Trophoblast cell (in vitro differentiated cells and primary cell): Measurements from ENCODE around the gene RAMP2.
"Not testable (repeated sequence)": the region's sequence is repeated elsewhere in the genome, so short reads cannot be mapped to it uniquely, and the experiment has no call there.

Experiments
- DNase-seq, 2 donors: peaks; one replicate each; pipeline ENCODE4 v3.0.0-alpha.2; 2016
- H2AFZ ChIP-seq: 2 replicates; pipeline ENCODE4 v1.6.1; 2013; ENCODE audit warnings: low read length, moderate library complexity, mild to moderate bottlenecking; ENCODE audit not compliant: insufficient read depth, poor library complexity
- H2AK5ac ChIP-seq: 2 replicates; pipeline ENCODE4 v1.6.1; 2013; ENCODE audit warnings: mild to moderate bottlenecking, low read length
- H2BK120ac ChIP-seq: 2 replicates; pipeline ENCODE4 v1.6.1; 2013; ENCODE audit warnings: low read length, mild to moderate bottlenecking, moderate library complexity; ENCODE audit not compliant: insufficient read depth, poor library complexity
- H2BK12ac ChIP-seq: 2 replicates; pipeline ENCODE4 v1.6.1; 2013; ENCODE audit warnings: mild to moderate bottlenecking, low read length, moderate library complexity
- H2BK5ac ChIP-seq: 2 replicates; pipeline ENCODE4 v1.6.1; 2013; ENCODE audit warnings: low read length, low read depth, moderate library complexity, mild to moderate bottlenecking; ENCODE audit not compliant: poor library complexity
- H3K14ac ChIP-seq: 2 replicates; pipeline ENCODE4 v1.6.1; 2013; ENCODE audit warnings: mild to moderate bottlenecking, low read length
- H3K18ac ChIP-seq: 2 replicates; pipeline ENCODE4 v1.6.1; 2013; ENCODE audit warnings: mild to moderate bottlenecking, low read length
- H3K23ac ChIP-seq: 2 replicates; pipeline ENCODE4 v1.6.1; 2013; ENCODE audit warnings: low read length
- H3K27ac ChIP-seq: 2 replicates; pipeline ENCODE4 v1.5.1; 2013; ENCODE audit warnings: low read depth, mild to moderate bottlenecking, inconsistent platforms, low read length, moderate library complexity
- H3K27me3 ChIP-seq: 2 replicates; pipeline ENCODE4 v1.6.1; 2013; ENCODE audit warnings: inconsistent platforms, mild to moderate bottlenecking, low read length, moderate library complexity; ENCODE audit not compliant: insufficient read depth
- H3K36me3 ChIP-seq, 2 experiments: 1 replicate in 1 of 2; 2 replicates in 1 of 2; pipeline ENCODE4 v1.6.1; 2013; ENCODE audit warnings: low read length in 2 of 2, mild to moderate bottlenecking in 2 of 2, moderate library complexity in 1 of 2; ENCODE audit not compliant: insufficient read depth in 2 of 2, control insufficient read depth in 1 of 2
- H3K4ac ChIP-seq: 2 replicates; pipeline ENCODE4 v1.6.1; 2013; ENCODE audit warnings: low read depth, mild to moderate bottlenecking, low read length, moderate library complexity
- H3K4me1 ChIP-seq, 2 experiments: 1 replicate in 1 of 2; 2 replicates in 1 of 2; pipeline ENCODE4 v1.6.1; 2013; ENCODE audit warnings: low read length in 2 of 2, mild to moderate bottlenecking in 2 of 2, moderate library complexity in 1 of 2; ENCODE audit not compliant: insufficient read depth in 2 of 2, control insufficient read depth in 1 of 2
- H3K4me2 ChIP-seq: 2 replicates; pipeline ENCODE4 v1.6.1; 2013; ENCODE audit warnings: inconsistent platforms, mild to moderate bottlenecking, low read length, moderate library complexity
- H3K4me3 ChIP-seq: 2 replicates; pipeline ENCODE4 v1.5.1; 2013; ENCODE audit warnings: mild to moderate bottlenecking, low read depth, low read length, inconsistent platforms
- H3K79me1 ChIP-seq: one replicate; pipeline ENCODE4 v1.6.1; 2013; ENCODE audit warnings: low read length
- H3K79me2 ChIP-seq: 2 replicates; pipeline ENCODE4 v1.6.1; 2013; ENCODE audit warnings: low read length, mild to moderate bottlenecking; ENCODE audit not compliant: control insufficient read depth, insufficient read depth, poor library complexity
- H3K9ac ChIP-seq: 2 replicates; pipeline ENCODE4 v1.6.1; 2013; ENCODE audit warnings: mild to moderate bottlenecking, low read length
- H3K9me3 ChIP-seq: 2 replicates; pipeline ENCODE4 v1.6.1; 2013; ENCODE audit warnings: low read depth, mild to moderate bottlenecking, control low read depth, inconsistent platforms, low read length; ENCODE audit not compliant: insufficient read depth
- H4K12ac ChIP-seq: 2 replicates; pipeline ENCODE4 v1.6.1; 2013; ENCODE audit warnings: low read depth, mild to moderate bottlenecking, low read length, moderate library complexity
- H4K8ac ChIP-seq: 2 replicates; pipeline ENCODE4 v1.6.1; 2013; ENCODE audit warnings: low read depth, mild to moderate bottlenecking, low read length, moderate library complexity
- H4K91ac ChIP-seq: one replicate; pipeline ENCODE4 v1.6.1; 2013; ENCODE audit warnings: low read depth, mild to moderate bottlenecking, low read length, moderate library complexity
- WGBS: extraction: QIAGEN DNeasy Blood & Tissue Kit; methylation state at CpG from one replicate; pipeline ENCODE4 v1.1.7; 2013; ENCODE audit warnings: missing lambda C conversion rate; ENCODE audit not compliant: insufficient read length, insufficient coverage; ENCODE audit errors: extremely low coverage; 5-methylcytosine and 5-hydroxymethylcytosine counted together

Gene RAMP2

DNA sequence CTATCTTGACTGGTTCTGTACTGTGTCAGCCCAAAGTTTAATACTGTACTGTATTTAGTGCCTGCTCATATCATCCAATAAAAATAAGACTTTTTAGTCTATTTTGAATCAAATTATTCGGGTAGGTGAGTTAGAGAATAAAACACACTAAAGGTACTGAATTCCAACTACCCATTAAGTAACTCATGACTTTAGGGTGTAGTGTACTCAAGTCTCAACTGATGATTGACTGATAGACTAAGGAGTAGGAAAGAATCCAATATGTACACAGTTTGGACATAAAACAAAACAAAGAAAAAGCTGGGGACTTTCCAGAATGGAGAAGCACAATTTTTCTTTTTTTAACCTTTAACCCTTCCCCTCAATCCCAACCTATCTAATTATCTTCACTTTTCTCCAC, 20.3 kb upstream of the RAMP2 start:
- Histone ChIP-seq H3K79me1 (peaks cover 10% of the 10 kb centered on the region), H2BK12ac (no peak overlapping the region), H2BK120ac (no peak overlapping the region), H3K27ac (no peak overlapping the region), H2AFZ (no peak overlapping the region), H3K18ac (no peak overlapping the region), H2AK5ac (no peak overlapping the region), H4K12ac (no peak overlapping the region), H4K91ac (no peak overlapping the region), H3K9ac (no peak overlapping the region), H3K4me2 (no peak overlapping the region), H3K4ac (no peak overlapping the region), H3K14ac (no peak overlapping the region), H3K4me3 (no peak overlapping the region), H3K23ac (no peak overlapping the region), H3K27me3 (no peaks in the 10 kb centered on the region), H3K79me2 (peaks cover 1% of the 10 kb centered on the region), H3K9me3 (peaks cover 2% of the 10 kb centered on the region), H2BK5ac (no peak overlapping the region), H3K36me3 (no peaks in the 10 kb centered on the region), H3K4me1 (peaks cover 0 to 5% of the 10 kb centered on the region in 2 experiments), H4K8ac (no peak overlapping the region)
- DNase-seq, result no peak
- WGBS, result no CpG with 5 or more reads among the region's 1 CpG

DNA sequence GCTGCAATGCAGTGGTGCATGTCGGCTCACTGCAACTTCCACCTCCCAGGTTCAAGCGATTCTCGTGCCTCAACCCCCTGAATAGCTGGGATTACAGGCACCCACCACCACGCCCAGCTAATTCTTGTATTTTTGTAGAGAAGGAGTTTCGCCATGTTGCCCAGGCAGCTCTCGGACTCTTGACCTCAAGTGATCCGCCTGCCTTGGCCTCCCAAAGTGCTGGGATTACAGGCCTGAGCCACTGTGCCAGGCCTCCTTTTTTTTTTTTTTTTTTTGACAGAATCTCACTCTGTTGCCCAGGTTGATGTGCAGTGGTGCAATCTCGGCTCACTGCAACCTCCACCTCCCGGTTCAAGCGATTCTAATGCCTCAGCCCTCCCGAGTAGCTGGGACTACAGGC, 18.1 kb upstream of the RAMP2 start:
- H3K4ac ChIP-seq, H2BK120ac ChIP-seq, H3K23ac ChIP-seq, H4K12ac ChIP-seq, H3K79me2 ChIP-seq, DNase-seq, H3K9me3 ChIP-seq, H2AK5ac ChIP-seq, H3K36me3 ChIP-seq, H3K14ac ChIP-seq, H2BK12ac ChIP-seq, H3K79me1 ChIP-seq, H4K8ac ChIP-seq, H2BK5ac ChIP-seq, H4K91ac ChIP-seq, H2AFZ ChIP-seq, H3K27me3 ChIP-seq, H3K27ac ChIP-seq, H3K4me2 ChIP-seq, H3K9ac ChIP-seq, H3K4me1 ChIP-seq, H3K18ac ChIP-seq, H3K4me3 ChIP-seq: not testable (repeated sequence)
- no CpG with 5 or more reads among the region's 11 CpGs for WGBS

GRCh38 chr17:42743595-42744282, 17.3 kb upstream of the RAMP2 start:
- Histone ChIP-seq H3K9me3 (peaks cover 2% of the 10 kb centered on the region), H2AK5ac (no peak overlapping the region), H2BK5ac (no peak overlapping the region), H4K91ac (peak overlapping the region; percentile 41), H2BK12ac (no peak overlapping the region), H3K18ac (peak overlapping the region; percentile 15), H3K9ac (no peak overlapping the region), H3K23ac (no peak overlapping the region), H3K79me2 (peaks cover 1% of the 10 kb centered on the region), H2BK120ac (no peak overlapping the region), H3K79me1 (peaks cover 10% of the 10 kb centered on the region), H3K14ac (no peak overlapping the region), H2AFZ (peak overlapping the region; percentile 74), H3K4me3 (no peak overlapping the region), H4K8ac (peak overlapping the region; percentile 22), H3K4ac (peak overlapping the region; percentile 50), H3K36me3 (no peaks in the 10 kb centered on the region), H3K27me3 (no peaks in the 10 kb centered on the region), H4K12ac (no peak overlapping the region), H3K4me1 (peaks cover 0 to 5% of the 10 kb centered on the region in 2 experiments), H3K27ac (no peak overlapping the region), H3K4me2 (peak overlapping the region; percentile 94)
- no CpG with 5 or more reads among the region's 10 CpGs for WGBS
- DNase-seq, result no peak

GRCh38 chr17:42744283-42744805, 16.7 kb upstream of the RAMP2 start:
- H3K36me3 ChIP-seq, result no peaks in the 10 kb centered on the region
- H2AFZ ChIP-seq, result peak overlapping the region; percentile 74
- H4K12ac ChIP-seq, result peak overlapping the region; percentile 15
- H3K4me1 ChIP-seq, result peaks cover 0 to 5% of the 10 kb centered on the region in 2 experiments
- H3K9me3 ChIP-seq, result peaks cover 2% of the 10 kb centered on the region
- no peak overlapping the region for H2BK5ac ChIP-seq
- H4K91ac ChIP-seq, result peak overlapping the region; percentile 69
- peak overlapping the region; percentile 94 for H3K4me2 ChIP-seq
- H2AK5ac ChIP-seq, result no peak overlapping the region
- H2BK12ac ChIP-seq, result no peak overlapping the region
- H3K9ac ChIP-seq, result peak overlapping the region; percentile 74
- no peak overlapping the region for H3K23ac ChIP-seq
- peak overlapping the region; percentile 4 for H2BK120ac ChIP-seq
- peak; percentile 62 to 66 for DNase-seq
- peak overlapping the region; percentile 79 for H3K4me3 ChIP-seq
- peaks cover 1% of the 10 kb centered on the region for H3K79me2 ChIP-seq
- peak overlapping the region; percentile 18 for H3K4ac ChIP-seq
- H3K79me1 ChIP-seq, result peaks cover 10% of the 10 kb centered on the region
- peak overlapping the region; percentile 81 for H4K8ac ChIP-seq
- no peaks in the 10 kb centered on the region for H3K27me3 ChIP-seq
- H3K27ac ChIP-seq, result peak overlapping the region; percentile 73
- no CpG with 5 or more reads among the region's 32 CpGs for WGBS
- H3K18ac ChIP-seq, result peak overlapping the region; percentile 12
- peak overlapping the region; percentile 50 for H3K14ac ChIP-seq
